HepG2 (cell line): ENCODE results near the gene TOB1. TPM values are rescaled to one million over a fixed set of nuclear protein-coding genes. Genes with fewer than 3 reads are reported as not detected.

Experiments used
- CREB1 ChIP-seq, 2 experiments: fragments of 450-650 bp in 1 of 2; IDR thresholded peaks; 2 replicates each; pipeline ENCODE4 v1.6.1; 2016 to 2017; ENCODE audit warnings: control low read depth in 1 of 2, mild to moderate bottlenecking in 1 of 2, missing compliant biosample characterization in 1 of 2, missing genetic modification characterization in 1 of 2
- ESRRA ChIP-seq: sonication (generic); formaldehyde crosslinking; IDR thresholded peaks from 2 replicates; pipeline ENCODE4 v1.5.1; 2020; ENCODE audit warnings: mild to moderate bottlenecking, low read depth, missing genetic modification reagents
- NRL ChIP-seq: sonication (generic); formaldehyde crosslinking; IDR thresholded peaks from 2 replicates; pipeline ENCODE4 v1.5.0; 2020; ENCODE audit warnings: missing genetic modification reagents, mild to moderate bottlenecking, moderate library complexity, borderline replicate concordance
- PAF1 ChIP-seq: IDR thresholded peaks from 2 replicates; pipeline ENCODE4 v1.6.1; 2016; ENCODE audit warnings: missing genetic modification reagents, missing compliant biosample characterization
- POLR2AphosphoS2 ChIP-seq: IDR thresholded peaks from 2 replicates; pipeline ENCODE4 v1.6.1; 2011; ENCODE audit warnings: low read depth, low read length, improper control_type of control experiment
- ZBTB3 ChIP-seq: sonication (generic); formaldehyde crosslinking; IDR thresholded peaks from 2 replicates; pipeline ENCODE4 v1.4.0; 2020; ENCODE audit warnings: low read depth, mild to moderate bottlenecking, moderate library complexity, missing genetic modification reagents, borderline replicate concordance
- ZFAT ChIP-seq: sonication (generic); formaldehyde crosslinking; conservative IDR thresholded peaks from 2 replicates; pipeline ENCODE4 v1.8.1; 2023; ENCODE audit warnings: missing genetic modification reagents, inconsistent platforms
- ZNF354B ChIP-seq: sonication (generic); formaldehyde crosslinking; IDR thresholded peaks from 2 replicates; pipeline ENCODE4 v1.8.0; 2022; ENCODE audit warnings: mild to moderate bottlenecking, missing genetic modification reagents
- ZNF501 ChIP-seq: sonication (generic); formaldehyde crosslinking; IDR thresholded peaks from 2 replicates; pipeline ENCODE4 v1.5.1; 2020; ENCODE audit warnings: mild to moderate bottlenecking, moderate library complexity, missing genetic modification reagents
- ZNF674 ChIP-seq: sonication (generic); formaldehyde crosslinking; IDR thresholded peaks from 2 replicates; pipeline ENCODE4 v1.5.0; 2020; ENCODE audit warnings: low read depth, mild to moderate bottlenecking, missing genetic modification reagents
- ZNF7 ChIP-seq: IDR thresholded peaks from 2 replicates; pipeline ENCODE4 v1.6.1; 2016; ENCODE audit warnings: missing biosample characterization, missing genetic modification reagents
- polyA plus RNA-seq, 8 experiments: library from polyadenylated mRNA; depleted of rRNA in 3 of 8; stranded (reverse) in 7 of 8; unstranded in 1 of 8; fragments of >200 nt; fragmentation: Illumina TruSeq in 4 of 8; extraction: Trizol in 4 of 8; gene quantifications; 2 replicates each; pipeline versions ENCODE4 v1.2.1 to v1.2.3, GENCODE V29; 2011 to 2016; ENCODE audit warnings: low read depth in 4 of 8, missing spikeins in 1 of 8, mixed read lengths in 1 of 8; ENCODE audit not compliant: insufficient read depth in 1 of 8
- total RNA-seq, 5 experiments: library from RNA; depleted of rRNA; stranded (reverse); fragments of >200 nt; fragmentation: Illumina TruSeq; extraction: Trizol; gene quantifications; 2 replicates each; pipeline ENCODE4 v1.2.3, GENCODE V29; 2016; ENCODE audit warnings: low read depth in 1 of 5
- TF ChIP-seq, protein P1 (sequence below), 2 experiments: fragments of 450-650 bp in 1 of 2; sonication (generic) in 1 of 2; formaldehyde crosslinking in 1 of 2; IDR thresholded peaks; 2 replicates each; pipeline versions ENCODE4 v1.6.1 to v1.8.0; 2016 to 2022; ENCODE audit warnings: antibody characterized with exemption in 1 of 2, mild to moderate bottlenecking in 1 of 2, missing genetic modification reagents in 1 of 2
- TF ChIP-seq, protein P2 (sequence below): sonication (generic); formaldehyde crosslinking; IDR thresholded peaks from 2 replicates; pipeline ENCODE4 v1.8.1; 2023; ENCODE audit warnings: mild to moderate bottlenecking, inconsistent platforms, moderate library complexity, missing genetic modification reagents, borderline replicate concordance
- TF ChIP-seq, protein P3 (sequence below): sonication (generic); formaldehyde crosslinking; IDR thresholded peaks from 2 replicates; pipeline ENCODE4 v1.8.0; 2022; ENCODE audit warnings: mild to moderate bottlenecking, missing genetic modification reagents, borderline replicate concordance
- TF ChIP-seq, protein P4 (sequence below): sonication (generic); formaldehyde crosslinking; IDR thresholded peaks from 2 replicates; pipeline ENCODE4 v1.4.0; 2020; ENCODE audit warnings: missing genetic modification reagents, low read depth, mild to moderate bottlenecking, borderline replicate concordance
- TF ChIP-seq, protein P5 (sequence below): sonication (generic); formaldehyde crosslinking; IDR thresholded peaks from 2 replicates; pipeline ENCODE4 v1.8.1; 2023; ENCODE audit warnings: mild to moderate bottlenecking, missing genetic modification reagents, borderline replicate concordance

Gene TOB1
- total and polyA plus RNA-seq, 2 of the 13 experiments (the other 11 are each of a cell fraction or from before 2014, with no cell fraction given): 21.9 to 57.7 TPM

DNA sequence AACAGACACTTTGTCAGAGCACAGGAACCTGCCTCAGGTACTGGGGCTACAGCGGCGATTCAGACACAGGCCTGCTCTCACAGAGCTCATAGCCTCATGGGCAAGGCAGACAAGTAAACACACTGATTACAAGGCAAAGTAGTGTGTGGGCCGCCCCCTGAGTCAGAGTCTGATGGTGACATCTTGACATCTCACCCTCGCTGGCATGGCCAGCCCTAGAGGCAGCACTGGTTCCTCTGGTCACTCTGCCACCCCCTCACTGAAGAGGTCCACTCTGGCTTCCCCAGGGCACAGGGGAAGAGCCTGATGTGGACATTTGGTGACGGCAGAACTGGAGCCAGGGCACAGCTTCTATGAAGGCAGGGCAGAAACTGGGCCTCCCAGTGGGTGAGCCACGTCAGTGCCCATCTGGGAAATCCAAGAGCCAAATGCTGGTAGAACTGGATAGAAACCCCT lies 32.9 kb upstream of the TOB1 start (continued):
- TF ChIP-seq, protein P1, sequence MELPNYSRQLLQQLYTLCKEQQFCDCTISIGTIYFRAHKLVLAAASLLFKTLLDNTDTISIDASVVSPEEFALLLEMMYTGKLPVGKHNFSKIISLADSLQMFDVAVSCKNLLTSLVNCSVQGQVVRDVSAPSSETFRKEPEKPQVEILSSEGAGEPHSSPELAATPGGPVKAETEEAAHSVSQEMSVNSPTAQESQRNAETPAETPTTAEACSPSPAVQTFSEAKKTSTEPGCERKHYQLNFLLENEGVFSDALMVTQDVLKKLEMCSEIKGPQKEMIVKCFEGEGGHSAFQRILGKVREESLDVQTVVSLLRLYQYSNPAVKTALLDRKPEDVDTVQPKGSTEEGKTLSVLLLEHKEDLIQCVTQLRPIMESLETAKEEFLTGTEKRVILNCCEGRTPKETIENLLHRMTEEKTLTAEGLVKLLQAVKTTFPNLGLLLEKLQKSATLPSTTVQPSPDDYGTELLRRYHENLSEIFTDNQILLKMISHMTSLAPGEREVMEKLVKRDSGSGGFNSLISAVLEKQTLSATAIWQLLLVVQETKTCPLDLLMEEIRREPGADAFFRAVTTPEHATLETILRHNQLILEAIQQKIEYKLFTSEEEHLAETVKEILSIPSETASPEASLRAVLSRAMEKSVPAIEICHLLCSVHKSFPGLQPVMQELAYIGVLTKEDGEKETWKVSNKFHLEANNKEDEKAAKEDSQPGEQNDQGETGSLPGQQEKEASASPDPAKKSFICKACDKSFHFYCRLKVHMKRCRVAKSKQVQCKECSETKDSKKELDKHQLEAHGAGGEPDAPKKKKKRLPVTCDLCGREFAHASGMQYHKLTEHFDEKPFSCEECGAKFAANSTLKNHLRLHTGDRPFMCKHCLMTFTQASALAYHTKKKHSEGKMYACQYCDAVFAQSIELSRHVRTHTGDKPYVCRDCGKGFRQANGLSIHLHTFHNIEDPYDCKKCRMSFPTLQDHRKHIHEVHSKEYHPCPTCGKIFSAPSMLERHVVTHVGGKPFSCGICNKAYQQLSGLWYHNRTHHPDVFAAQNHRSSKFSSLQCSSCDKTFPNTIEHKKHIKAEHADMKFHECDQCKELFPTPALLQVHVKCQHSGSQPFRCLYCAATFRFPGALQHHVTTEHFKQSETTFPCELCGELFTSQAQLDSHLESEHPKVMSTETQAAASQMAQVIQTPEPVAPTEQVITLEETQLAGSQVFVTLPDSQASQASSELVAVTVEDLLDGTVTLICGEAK (IDR thresholded peaks at IDR 0.05): no peak
- TF ChIP-seq, protein P1 (CRISPR knock-in tag; IDR thresholded peaks at IDR 0.05): no peak
- no peak for TF ChIP-seq ESRRA (CRISPR knock-in tag)
- no peak for TF ChIP-seq CREB1 (IDR thresholded peaks at IDR 0.05)
- no peak for TF ChIP-seq CREB1 (CRISPR knock-in tag; IDR thresholded peaks at IDR 0.05)
- TF ChIP-seq, protein P2, sequence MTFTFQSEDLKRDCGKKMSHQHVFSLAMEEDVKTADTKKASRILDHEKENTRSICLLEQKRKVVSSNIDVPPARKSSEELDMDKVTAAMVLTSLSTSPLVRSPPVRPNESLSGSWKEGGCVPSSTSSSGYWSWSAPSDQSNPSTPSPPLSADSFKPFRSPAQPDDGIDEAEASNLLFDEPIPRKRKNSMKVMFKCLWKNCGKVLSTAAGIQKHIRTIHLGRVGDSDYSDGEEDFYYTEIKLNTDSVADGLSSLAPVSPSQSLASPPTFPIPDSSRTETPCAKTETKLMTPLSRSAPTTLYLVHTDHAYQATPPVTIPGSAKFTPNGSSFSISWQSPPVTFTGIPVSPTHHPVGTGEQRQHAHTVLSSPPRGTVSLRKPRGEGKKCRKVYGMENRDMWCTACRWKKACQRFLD (CRISPR knock-in tag): no peak
- TF ChIP-seq ZFAT (CRISPR knock-in tag): no peak
- TF ChIP-seq, protein P3, sequence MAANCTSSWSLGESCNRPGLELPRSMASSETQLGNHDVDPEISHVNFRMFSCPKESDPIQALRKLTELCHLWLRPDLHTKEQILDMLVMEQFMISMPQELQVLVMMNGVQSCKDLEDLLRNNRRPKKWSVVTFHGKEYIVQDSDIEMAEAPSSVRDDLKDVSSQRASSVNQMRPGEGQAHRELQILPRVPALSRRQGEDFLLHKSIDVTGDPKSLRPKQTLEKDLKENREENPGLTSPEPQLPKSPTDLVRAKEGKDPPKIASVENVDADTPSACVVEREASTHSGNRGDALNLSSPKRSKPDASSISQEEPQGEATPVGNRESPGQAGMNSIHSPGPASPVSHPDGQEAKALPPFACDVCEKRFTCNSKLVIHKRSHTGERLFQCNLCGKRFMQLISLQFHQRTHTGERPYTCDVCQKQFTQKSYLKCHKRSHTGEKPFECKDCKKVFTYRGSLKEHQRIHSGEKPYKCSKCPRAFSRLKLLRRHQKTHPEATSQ (CRISPR knock-in tag): no peak
- peak; percentile 41; the same call in 1 of the 2 replicates for TF ChIP-seq NRL (CRISPR knock-in tag)
- no peak; the same call in 1 of the 2 replicates for TF ChIP-seq ZNF501 (CRISPR knock-in tag)
- TF ChIP-seq, protein P4, sequence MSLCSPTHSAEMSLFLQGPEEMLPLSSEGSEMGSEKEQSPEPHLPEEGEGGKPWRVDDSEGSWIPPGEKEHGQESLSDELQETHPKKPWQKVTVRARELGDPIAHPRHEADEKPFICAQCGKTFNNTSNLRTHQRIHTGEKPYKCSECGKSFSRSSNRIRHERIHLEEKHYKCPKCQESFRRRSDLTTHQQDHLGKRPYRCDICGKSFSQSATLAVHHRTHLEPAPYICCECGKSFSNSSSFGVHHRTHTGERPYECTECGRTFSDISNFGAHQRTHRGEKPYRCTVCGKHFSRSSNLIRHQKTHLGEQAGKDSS (CRISPR knock-in tag): peak; percentile 83; the same call in 1 of the 2 replicates
- no peak for TF ChIP-seq ZBTB3 (CRISPR knock-in tag)
- TF ChIP-seq POLR2AphosphoS2: no peak
- TF ChIP-seq, protein P5, sequence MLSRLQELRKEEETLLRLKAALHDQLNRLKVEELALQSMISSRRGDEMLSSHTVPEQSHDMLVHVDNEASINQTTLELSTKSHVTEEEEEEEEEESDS: no peak
- TF ChIP-seq ZNF7: no peak
- TF ChIP-seq PAF1 (CRISPR knock-in tag): no peak
- TF ChIP-seq ZNF674 (CRISPR knock-in tag): no peak
- TF ChIP-seq ZNF354B (CRISPR knock-in tag): no peak
